Stimulated activated CD8-positive, alpha-beta memory T cell treated with anti-CD3 and anti-CD28 coated beads, Interleukin-2, amount 100 ng/mL, for 48 hours (primary cell): ENCODE data around the gene BAZ2A.
"Not testable (repeated sequence)": the region's sequence is repeated elsewhere in the genome, so short reads cannot be mapped to it uniquely, and the experiment has no call there.

Experiments
- DNase-seq, 2 donors: peaks; one replicate each; pipeline ENCODE4 v3.0.0-alpha.2; 2020; ENCODE audit warnings: low read depth in 2 of 2

The BAZ2A gene

GRCh38 chr12:56599041-56599440 is 31.1 kb downstream of the BAZ2A start:
- no peak for DNase-seq

GRCh38 chr12:56596815-56597214 is 33.3 kb downstream of the BAZ2A start:
- no peak for DNase-seq

DNA sequence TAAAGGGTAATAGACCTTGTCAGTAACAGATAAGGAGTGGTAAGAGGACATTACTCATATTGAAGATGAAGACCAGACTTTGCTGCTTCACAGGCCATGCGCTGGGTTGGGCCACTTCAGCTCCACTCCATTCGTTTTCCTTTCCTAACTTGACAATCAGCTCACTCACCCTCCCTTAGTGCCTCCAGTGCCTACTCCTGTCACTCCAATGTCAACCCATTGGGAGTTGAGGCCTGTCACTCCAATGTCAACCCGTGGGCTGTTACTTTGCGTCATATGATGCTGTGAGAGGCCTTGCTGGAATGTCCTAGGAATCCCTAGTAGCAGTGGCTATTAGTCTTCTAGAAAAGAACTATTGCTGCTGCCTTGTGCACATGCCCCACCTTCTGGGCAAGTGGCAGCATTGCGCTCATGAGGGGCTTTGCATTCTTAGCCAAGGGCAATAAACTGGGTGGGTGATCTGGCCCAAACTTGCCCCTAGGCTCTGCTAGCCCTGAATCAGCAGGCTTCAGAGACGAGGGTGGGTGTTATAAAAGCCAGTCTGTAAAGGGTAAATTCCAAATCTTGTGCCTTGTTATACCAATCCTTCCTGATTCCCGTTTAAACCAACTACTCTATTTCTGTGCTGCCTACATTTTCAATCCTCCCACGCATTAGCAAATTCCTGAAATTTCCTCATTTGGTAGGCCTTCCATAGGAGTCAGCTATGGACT is 36.1 kb downstream of the BAZ2A start:
- DNase-seq, result peak; percentile 27 to 36

DNA sequence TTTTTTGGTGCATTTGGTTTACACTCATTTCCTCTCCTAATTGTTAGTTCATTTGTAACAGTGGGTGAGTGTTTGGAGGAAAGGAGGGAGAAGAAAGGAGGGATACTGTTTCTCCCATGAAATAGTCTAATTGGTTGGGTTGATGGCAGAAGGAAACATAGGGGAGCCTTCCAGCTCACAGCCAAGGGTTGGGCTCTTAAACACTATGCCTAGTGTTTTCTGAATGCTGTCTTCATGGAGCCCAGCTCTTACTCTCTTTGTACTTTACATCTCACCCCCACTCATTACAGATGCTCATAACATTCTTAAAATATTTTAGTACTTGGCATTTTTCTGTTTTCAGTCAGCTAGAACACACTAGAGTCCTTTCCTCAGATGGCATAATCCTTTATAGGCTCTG is 38.2 kb downstream of the BAZ2A start:
- no peak for DNase-seq

DNA sequence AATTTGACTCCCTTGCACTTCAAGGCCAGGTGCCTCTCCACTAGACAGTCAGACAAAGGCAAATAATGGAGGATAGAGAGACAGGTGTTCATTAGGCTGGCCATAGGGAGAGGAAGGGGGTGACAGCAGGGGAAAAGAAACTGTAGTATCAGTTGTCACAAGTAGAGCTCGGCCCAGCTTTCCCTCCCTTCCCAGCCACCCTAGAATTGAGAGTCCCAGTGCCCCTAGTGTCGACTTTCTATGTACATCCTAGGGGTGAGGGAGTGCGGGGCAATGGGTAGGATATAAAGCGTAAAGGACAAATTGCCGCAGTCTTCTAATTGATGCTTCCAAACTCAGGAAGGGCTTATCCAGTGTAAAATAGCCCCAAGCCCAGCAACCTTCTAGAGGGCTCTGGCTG is 39.0 kb downstream of the BAZ2A start:
- no peak for DNase-seq

- no peak for DNase-seq
Observed at GRCh38 chr12:56590237-56590830, 39.8 kb downstream of the BAZ2A start.

DNA sequence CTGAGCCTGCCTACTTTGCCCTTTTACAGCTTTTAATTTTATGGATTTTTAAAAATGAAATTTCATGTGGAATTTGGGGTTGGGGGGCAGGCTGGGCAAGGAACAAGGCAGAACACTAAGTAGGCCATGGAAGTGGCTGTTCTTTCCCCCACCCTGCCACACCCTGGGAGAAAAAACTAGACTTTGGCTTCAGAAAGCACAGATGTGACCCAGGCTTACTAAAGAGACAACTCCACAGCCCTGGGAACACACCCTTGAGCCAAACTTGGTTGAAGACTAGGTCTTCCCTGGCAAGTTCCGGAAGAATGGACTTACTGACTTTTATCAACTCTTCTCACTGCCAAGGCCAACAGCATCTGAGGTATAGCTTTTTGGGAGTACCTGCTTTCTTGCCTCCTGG is 40.3 kb downstream of the BAZ2A start:
- no peak for DNase-seq

DNA sequence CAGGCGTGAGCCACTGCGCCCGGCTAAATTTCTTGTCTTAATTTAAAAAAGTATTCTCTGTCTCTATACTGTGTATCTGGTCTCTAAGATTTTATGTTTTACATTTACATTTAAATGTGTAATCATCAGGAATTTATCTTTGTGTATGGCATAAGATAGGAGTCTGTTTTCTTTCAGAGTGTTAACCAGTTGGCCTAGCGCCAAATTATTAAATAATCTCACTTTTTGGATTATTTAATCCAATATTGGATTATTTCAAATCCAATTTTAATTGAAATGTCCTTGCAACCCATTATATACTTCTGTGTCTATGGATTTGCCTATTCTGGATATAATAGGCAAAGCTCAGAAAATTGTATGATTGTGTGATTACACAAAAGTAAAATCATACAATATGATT is 45.0 kb downstream of the BAZ2A start:
- no peak for DNase-seq

DNA sequence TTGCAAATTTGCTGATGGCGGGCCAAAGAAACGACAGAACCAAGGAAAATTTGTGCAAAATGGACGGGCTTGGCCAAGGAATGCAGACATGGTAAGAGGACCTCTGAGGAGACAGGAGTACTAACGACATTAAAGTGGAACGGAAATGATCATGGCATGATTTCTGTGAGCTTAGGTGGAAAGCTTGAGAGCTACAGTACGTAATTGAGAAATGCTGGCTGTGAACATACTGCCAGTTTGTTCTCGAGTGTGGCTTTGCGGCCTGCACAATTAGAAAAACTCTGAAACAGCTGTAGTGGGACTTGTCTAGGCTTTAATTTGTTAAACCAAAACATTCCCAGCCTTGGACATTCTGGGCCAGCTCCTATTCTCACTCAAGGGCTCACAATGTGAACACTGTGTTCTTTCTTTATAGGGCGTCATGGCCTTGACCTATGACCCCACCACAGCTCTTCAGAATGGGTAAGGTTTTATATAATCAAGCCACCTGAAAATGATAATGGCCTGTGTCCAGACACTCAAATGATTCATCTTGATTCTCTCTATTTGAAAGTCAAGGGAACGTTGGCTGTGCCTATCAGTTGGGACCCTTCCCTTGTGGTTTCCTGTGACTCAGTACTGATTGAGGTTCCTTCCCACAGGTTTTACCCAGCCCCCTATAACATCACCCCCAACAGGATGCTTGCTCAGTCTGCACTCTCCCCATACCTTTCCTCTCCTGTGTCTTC is 48.5 kb downstream of the BAZ2A start:
- no peak for DNase-seq

- DNase-seq, result no peak
Observed at GRCh38 chr12:56578983-56579546, 51.1 kb downstream of the BAZ2A start.

- DNase-seq, result not testable (repeated sequence)
Observed at GRCh38 chr12:56577248-56577647, 52.9 kb downstream of the BAZ2A start.

DNA sequence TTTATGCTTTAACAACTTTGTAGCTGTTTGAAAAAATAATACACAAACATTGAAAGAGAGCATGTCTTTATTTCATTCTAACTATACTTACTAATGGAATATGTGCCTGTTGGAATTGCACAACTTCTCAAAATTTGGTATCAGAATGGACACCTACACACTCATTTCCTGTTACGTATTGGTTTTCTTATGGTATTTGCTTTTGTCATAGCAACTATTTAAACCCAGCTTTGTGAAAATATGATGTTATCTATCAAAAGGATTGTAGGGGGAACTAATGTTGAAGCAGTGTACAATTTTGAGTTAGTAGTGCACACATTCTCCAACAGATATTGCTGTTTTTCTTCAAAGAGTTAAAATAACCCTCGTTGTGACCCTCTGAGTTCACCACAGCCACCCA is 55.9 kb downstream of the BAZ2A start:
- DNase-seq, result no peak

- no peak for DNase-seq
Observed at GRCh38 chr12:56572288-56572687, 57.8 kb downstream of the BAZ2A start.

DNA sequence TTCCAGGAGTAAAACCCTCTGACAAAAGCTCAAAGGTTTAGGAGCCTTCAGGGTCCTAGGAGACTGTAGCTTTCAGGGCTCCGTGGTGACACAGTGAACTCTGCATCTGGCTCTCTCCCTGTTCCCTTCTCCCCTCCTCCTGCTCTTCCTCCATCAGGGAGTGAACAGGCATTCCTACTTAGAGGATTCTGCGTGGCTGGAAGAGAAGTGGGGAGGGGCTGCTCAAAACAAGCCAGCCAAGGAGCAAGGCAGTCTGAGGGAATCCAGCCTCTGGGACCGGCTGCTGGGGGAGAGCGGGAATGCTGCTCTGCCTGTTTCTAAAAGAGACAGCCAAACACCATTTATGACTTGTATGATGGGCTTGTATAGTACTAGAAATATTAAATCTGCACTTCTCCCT is 59.0 kb downstream of the BAZ2A start:
- DNase-seq, result no peak

DNA sequence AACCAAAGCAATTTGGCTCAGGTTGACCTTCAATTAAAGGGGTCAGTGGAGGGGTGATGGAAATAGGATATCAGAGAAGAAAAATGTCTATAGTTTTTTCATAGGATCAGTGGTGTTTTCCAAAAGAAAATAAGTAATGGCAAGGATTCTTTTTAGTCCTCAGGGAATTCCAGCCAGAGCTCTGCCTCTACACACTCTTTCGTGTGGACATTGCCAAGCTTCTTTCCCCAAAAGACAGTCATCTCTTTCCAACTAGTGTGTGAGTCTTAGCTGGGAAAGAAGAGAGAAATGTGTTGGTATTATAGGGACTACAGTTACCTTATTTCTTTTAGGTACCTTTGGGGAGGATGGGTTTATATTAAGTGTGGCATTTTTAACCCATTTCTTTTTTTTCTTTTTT is 62.0 kb downstream of the BAZ2A start:
- DNase-seq, result no peak

DNA sequence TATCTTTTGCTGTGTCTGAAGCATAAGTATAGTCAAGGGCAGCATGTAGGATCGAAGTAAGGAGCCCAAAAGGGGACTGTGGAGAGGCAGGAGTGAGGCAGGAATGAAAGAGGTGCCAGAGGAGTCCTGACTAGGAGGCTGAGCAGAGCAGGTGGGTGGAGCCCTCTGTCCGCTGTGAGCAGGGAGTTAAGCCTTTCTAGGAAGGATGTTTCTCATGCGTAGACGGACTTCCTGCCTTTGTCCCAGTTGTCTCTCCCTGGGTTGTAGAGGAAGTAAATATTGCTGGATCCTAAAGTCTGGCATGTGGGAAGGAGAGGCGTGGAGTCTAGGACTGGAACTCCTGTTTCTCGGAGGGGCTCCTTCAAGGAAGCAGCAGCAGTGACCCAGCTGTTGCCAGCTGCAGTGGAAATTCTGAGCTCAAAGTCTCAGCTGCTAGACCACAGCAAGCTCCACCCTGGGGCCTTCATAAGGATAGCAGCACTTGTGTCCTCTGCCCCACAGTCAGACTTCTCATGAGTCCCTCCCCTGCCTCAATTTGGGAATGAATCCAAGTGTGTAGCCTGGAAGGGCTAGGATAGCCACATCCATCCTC is 64.5 kb downstream of the BAZ2A start:
- DNase-seq, result no peak

- no peak for DNase-seq
Observed at GRCh38 chr12:56551070-56551469, 79.1 kb downstream of the BAZ2A start.

- no peak for DNase-seq
Observed at GRCh38 chr12:56546680-56547079, 83.4 kb downstream of the BAZ2A start.
